ENCODE results near the gene ZNF654. TPM values are rescaled to one million over a fixed set of nuclear protein-coding genes. Genes with fewer than 3 reads are reported as not detected.

Gene ZNF654
- total and polyA plus RNA-seq, 11 donors = 2.4 to 15.9 (median 8.7) TPM

DNA sequence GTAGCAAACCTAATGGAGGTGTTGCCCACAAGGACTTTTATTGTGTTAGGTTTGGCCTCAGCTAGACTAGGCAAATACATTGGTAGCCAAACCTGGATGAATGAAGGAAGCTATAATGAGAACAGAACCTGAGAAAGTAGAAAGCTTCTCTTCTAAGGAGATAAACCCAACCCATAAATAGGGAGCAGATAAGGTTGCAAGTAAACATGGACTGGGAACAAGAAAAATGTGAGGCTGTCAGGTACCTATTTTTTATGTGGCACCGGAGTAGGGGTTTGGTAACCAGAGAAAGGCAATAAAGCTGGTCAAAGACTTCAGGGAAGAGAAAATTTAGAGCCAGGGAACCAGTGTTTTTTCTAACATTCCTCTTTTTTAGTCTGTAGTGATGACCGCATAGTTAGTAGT is 25.0 kb downstream of the ZNF654 start:
- H3K9me3 ChIP-seq = peaks cover 0 to 14% (median 0%) of the 10 kb centered on the region in 12 donors
- TF ChIP-seq, protein P1, sequence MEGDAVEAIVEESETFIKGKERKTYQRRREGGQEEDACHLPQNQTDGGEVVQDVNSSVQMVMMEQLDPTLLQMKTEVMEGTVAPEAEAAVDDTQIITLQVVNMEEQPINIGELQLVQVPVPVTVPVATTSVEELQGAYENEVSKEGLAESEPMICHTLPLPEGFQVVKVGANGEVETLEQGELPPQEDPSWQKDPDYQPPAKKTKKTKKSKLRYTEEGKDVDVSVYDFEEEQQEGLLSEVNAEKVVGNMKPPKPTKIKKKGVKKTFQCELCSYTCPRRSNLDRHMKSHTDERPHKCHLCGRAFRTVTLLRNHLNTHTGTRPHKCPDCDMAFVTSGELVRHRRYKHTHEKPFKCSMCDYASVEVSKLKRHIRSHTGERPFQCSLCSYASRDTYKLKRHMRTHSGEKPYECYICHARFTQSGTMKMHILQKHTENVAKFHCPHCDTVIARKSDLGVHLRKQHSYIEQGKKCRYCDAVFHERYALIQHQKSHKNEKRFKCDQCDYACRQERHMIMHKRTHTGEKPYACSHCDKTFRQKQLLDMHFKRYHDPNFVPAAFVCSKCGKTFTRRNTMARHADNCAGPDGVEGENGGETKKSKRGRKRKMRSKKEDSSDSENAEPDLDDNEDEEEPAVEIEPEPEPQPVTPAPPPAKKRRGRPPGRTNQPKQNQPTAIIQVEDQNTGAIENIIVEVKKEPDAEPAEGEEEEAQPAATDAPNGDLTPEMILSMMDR (IDR thresholded peaks at IDR 0.05) = no peak
- no peak for TF ChIP-seq POLR2A (IDR thresholded peaks at IDR 0.05)
- H3K27me3 ChIP-seq = no peaks in the 10 kb centered on the region
- intact Hi-C loops (cut with DNase I) = no loop called here
- H3K4me3 ChIP-seq = no peak overlapping the region
- no peak overlapping the region for H3K27ac ChIP-seq
- H3K4me1 ChIP-seq = peaks cover 0 to 17% (median 5%) of the 10 kb centered on the region in 12 donors
- ATAC-seq = no peak
- peaks cover 0 to 28% (median 13%) of the 10 kb centered on the region in 9 donors for H3K36me3 ChIP-seq
- DNase-seq = no peak
- 75 to 87% (median 80%) methylated on average over 2 of the region's 2 CpGs for WGBS, 4 donors

DNA sequence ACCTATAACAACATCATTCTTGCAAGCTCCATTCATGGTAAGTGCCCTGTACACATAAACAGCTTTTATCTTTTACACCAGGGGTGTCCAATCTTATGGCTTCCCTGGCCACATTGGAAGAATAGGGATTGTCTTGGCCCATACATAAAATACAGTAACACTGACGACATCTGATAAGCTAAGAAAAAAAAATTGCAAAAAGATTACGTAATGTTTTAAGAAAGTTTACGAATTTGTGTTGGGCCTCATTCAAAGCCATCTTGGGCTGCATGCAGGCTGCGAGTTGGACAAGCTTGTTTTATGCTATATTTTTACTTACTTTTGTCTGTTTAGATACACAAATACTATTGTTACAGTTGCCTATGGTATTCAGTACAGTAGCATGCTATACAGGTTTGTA is 31.6 kb downstream of the ZNF654 start:
- intact Hi-C loops (cut with DNase I) = no loop called here
- H3K27me3 ChIP-seq = no peaks in the 10 kb centered on the region
- no peak overlapping the region for H3K4me3 ChIP-seq
- H3K27ac ChIP-seq = no peak overlapping the region
- H3K4me1 ChIP-seq = peaks cover 0 to 3% (median 0%) of the 10 kb centered on the region in 12 donors
- DNase-seq (no peak), ATAC-seq (no peak)
- H3K36me3 ChIP-seq = peaks cover 0 to 41% (median 29%) of the 10 kb centered on the region in 9 donors
- WGBS, 4 donors = 72 to 88% (median 79%) methylated on average over 4 of the region's 4 CpGs
- TF ChIP-seq POLR2A (IDR thresholded peaks at IDR 0.05) = no peak
- TF ChIP-seq, protein P1 (IDR thresholded peaks at IDR 0.05) = no peak
- peaks cover 0 to 5% (median 0%) of the 10 kb centered on the region in 12 donors for H3K9me3 ChIP-seq

DNA sequence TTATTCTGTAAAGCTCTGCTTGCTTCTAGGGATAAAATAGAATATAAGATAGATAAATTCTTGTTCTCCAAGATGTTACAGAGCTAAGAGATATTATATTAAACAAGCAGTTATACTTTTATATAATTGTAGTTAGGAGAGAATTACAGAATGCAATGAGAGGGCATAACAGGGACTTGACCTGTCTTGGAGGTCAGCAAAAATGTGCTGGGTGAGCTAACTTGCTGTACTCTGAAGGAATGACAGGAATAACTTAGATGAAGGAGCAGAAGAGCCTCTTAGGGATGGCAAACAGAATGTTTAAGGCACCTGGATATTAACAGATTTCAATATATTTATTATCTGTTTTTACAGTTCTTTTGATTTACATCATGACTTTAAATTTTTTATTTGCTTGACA is 33.2 kb downstream of the ZNF654 start:
- Histone ChIP-seq H3K27ac (no peak overlapping the region), H3K36me3 (peaks cover 0 to 28% (median 24%) of the 10 kb centered on the region in 9 donors), H3K27me3 (no peaks in the 10 kb centered on the region), H3K9me3 (peaks cover 0 to 5% (median 0%) of the 10 kb centered on the region in 12 donors), H3K4me3 (no peak overlapping the region), H3K4me1 (peaks cover 0 to 3% (median 0%) of the 10 kb centered on the region in 12 donors)
- ATAC-seq (no peak), DNase-seq (no peak)
- intact Hi-C loops (cut with DNase I) = no loop called here
- TF ChIP-seq, protein P1 (IDR thresholded peaks at IDR 0.05) = no peak
- no peak for TF ChIP-seq POLR2A (IDR thresholded peaks at IDR 0.05)

DNA sequence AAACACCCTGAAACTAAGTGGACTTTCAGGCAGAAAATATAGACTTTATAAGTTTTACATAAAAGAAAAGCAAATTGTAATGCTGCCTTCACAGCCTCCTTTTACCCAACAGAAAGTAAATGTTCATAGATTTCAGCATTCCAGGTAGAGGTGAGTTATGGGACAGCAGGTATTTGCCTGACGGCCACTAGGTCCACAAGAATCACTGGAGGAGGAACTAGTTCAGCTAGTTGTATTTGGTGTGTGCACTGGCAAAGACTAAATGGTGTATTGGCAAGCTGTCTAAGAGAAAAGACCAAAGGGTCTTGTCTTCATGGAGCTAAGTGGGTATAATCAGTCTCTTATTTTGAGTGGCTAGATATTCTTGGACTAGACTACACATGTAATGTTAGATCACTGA is 34.2 kb downstream of the ZNF654 start:
- no peak overlapping the region for H3K27ac ChIP-seq
- WGBS, 4 donors = 89 to 100% (median 92%) methylated on average over 1 of the region's 1 CpG
- intact Hi-C loops (cut with DNase I) = no loop called here

More for the DNA sequence above, 34.2 kb downstream of the ZNF654 start:
- ATAC-seq (no peak), DNase-seq (no peak)
- Histone ChIP-seq H3K36me3 (peaks cover 0 to 20% (median 14%) of the 10 kb centered on the region in 9 donors), H3K9me3 (peaks cover 0 to 5% (median 0%) of the 10 kb centered on the region in 12 donors), H3K4me1 (peaks cover 0 to 3% (median 0%) of the 10 kb centered on the region in 12 donors), H3K4me3 (no peak overlapping the region), H3K27me3 (no peaks in the 10 kb centered on the region)
- TF ChIP-seq, protein P1 (IDR thresholded peaks at IDR 0.05) = no peak
- no peak for TF ChIP-seq POLR2A (IDR thresholded peaks at IDR 0.05)

Data from heart left ventricle (tissue), 16 donors.